T-helper 17 cell (primary cell): ENCODE data around the gene DDRGK1. TPM values are rescaled to one million over a fixed set of nuclear protein-coding genes. Genes with fewer than 3 reads are reported as not detected.

ENCODE experiments used
- ATAC-seq: fragments of 150-1000 bp; cut with Tn5 transposase; 2 replicates; pipeline ENCODE4 v1.10.0; 2021; ENCODE audit warnings: mild to moderate bottlenecking, moderate library complexity
- DNase-seq, 3 donors: peaks; one replicate each; pipeline versions ENCODE4 v3.0.0 to v3.0.0-alpha.2; 2020 to 2021
- H3K9me3 ChIP-seq: one replicate; pipeline ENCODE4 v1.7.0; 2013; ENCODE audit warnings: low read length, mild to moderate bottlenecking; ENCODE audit not compliant: control insufficient read depth, poor library complexity, severe bottlenecking
- H3K27ac Mint-ChIP-seq: one replicate; pipeline ENCODE4 v1.8.0; 2022; ENCODE audit warnings: mild to moderate bottlenecking, moderate library complexity, mixed read lengths
- H3K27me3 Mint-ChIP-seq: one replicate; pipeline ENCODE4 v1.8.0; 2022; ENCODE audit warnings: mixed read lengths
- H3K36me3 Mint-ChIP-seq: one replicate; pipeline ENCODE4 v1.8.0; 2022; ENCODE audit warnings: low read depth, mixed read lengths
- H3K4me1 Mint-ChIP-seq: one replicate; pipeline ENCODE4 v1.8.0; 2022; ENCODE audit warnings: mild to moderate bottlenecking, mixed read lengths
- H3K4me3 Mint-ChIP-seq: one replicate; pipeline ENCODE4 v1.8.0; 2022; ENCODE audit warnings: mild to moderate bottlenecking, moderate library complexity, mixed read lengths
- total RNA-seq, 4 donors: library from RNA in 2 of 4; stranded (reverse) in 2 of 4; gene quantifications; one replicate each; pipeline ENCODE4 v1.2.3 and lab custom pipeline; 2022 to 2026

Gene DDRGK1
- total RNA-seq, 2 donors from 2014 or later, result 43.7 to 45.6 TPM

DNA sequence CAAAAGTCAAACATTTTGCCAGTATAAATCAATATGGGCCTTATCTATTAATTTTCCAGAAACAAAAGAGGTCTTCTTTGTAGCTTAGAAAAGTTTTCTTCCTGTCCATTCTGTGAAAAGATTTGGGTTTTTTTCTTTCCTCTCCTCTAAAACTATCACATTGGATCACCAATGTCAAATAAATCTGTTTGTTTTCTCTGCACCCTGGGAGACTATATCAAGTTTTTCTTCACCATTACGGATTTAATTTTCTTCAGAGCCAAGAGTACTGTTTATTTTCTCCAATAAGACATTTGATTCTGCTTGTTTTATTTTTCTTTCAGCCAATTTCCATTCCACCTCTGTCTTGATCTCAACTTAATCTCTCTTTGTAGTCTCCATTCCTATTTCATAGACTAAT, 29.2 kb downstream of the DDRGK1 start:
- DNase-seq (no peak), ATAC-seq (no peak)
- Mint-ChIP-seq H3K4me1 (peaks cover 20% of the 10 kb centered on the region), H3K27ac (no peak overlapping the region), H3K4me3 (peak overlapping the region; percentile 31), H3K36me3 (no peaks in the 10 kb centered on the region), H3K27me3 (peaks cover 22% of the 10 kb centered on the region)
- H3K9me3 ChIP-seq, result no peaks in the 10 kb centered on the region

- no peak for DNase-seq
- Mint-ChIP-seq H3K4me3 (peak overlapping the region; percentile 90), H3K4me1 (peaks cover 20% of the 10 kb centered on the region), H3K27me3 (peaks cover 22% of the 10 kb centered on the region), H3K36me3 (no peaks in the 10 kb centered on the region), H3K27ac (no peak overlapping the region)
- H3K9me3 ChIP-seq, result no peaks in the 10 kb centered on the region
- ATAC-seq, result no peak
These were observed 29.8 kb downstream of the DDRGK1 start for GRCh38 chr20:3174442-3175261.

GRCh38 chr20:3173610-3174441, 30.7 kb downstream of the DDRGK1 start:
- H3K4me1 Mint-ChIP-seq, result peaks cover 23% of the 10 kb centered on the region
- H3K4me3 Mint-ChIP-seq, result peak overlapping the region; percentile 90
- peak overlapping the region; percentile 59 for H3K27ac Mint-ChIP-seq
- no peaks in the 10 kb centered on the region for H3K9me3 ChIP-seq
- peak; percentile 7 for ATAC-seq
- H3K27me3 Mint-ChIP-seq, result peaks cover 28% of the 10 kb centered on the region
- DNase-seq, result peak; percentile 87 to 92 (median 91)
- H3K36me3 Mint-ChIP-seq, result no peaks in the 10 kb centered on the region

DNA sequence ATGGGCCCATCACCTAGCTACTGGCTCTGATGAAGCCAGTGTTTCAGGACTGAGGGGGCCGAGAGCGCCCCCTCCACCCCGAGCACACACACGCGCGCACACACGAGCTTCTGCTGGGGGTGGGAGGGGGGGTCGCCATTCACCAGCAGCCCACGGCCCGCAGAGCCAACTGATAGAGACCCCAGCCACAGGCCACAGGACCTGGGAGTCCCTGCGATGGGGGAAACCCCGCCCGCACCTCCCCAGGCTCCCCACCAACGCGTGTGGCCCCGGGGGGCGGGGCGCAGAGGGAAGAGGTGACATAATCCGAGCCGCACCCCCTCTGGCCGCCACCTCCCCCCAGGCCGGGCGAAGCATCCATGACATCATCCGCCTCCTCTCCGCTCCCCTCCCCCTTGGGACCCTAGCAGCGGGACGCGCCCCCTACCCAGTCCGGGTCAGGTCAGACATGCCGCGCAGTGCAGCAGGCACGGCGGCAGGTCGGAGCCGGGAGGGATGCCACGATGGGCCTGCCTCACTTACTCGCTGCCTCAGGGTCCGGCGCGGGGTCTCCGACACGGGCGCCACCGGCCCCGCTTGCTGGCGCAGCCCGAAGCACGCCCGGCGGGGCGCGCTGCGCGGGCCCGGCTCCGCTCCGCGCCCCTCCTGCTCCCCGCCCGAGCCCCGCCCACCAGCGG, 31.4 kb downstream of the DDRGK1 start, which contains the start of gene LZTS3:
Gene LZTS3 (minus strand): TSS at position 617 of the 677 bp plus-strand sequence. CDS start 6,386 bp downstream, outside the sequence.
- DNase-seq (peak; percentile 89 to 90 (median 89)), ATAC-seq (peak; percentile 91)
- peak within 1 kb of the TSS; percentile 59 for H3K27ac Mint-ChIP-seq
- no peaks in the 10 kb centered on the region for H3K36me3 Mint-ChIP-seq
- H3K4me1 Mint-ChIP-seq, result peaks cover 27% of the 10 kb centered on the region
- H3K4me3 Mint-ChIP-seq, result peak within 1 kb of the TSS; percentile 90
- H3K9me3 ChIP-seq, result no peaks in the 10 kb centered on the region
- H3K27me3 Mint-ChIP-seq, result peaks cover 34% of the 10 kb centered on the region

- ATAC-seq, result no peak
- H3K4me3 Mint-ChIP-seq, result peak overlapping the region; percentile 87
- H3K9me3 ChIP-seq, result no peaks in the 10 kb centered on the region
- H3K4me1 Mint-ChIP-seq, result peaks cover 27% of the 10 kb centered on the region
- peak overlapping the region; percentile 9 for H3K27ac Mint-ChIP-seq
- peaks cover 38% of the 10 kb centered on the region for H3K27me3 Mint-ChIP-seq
- no peak for DNase-seq
- no peaks in the 10 kb centered on the region for H3K36me3 Mint-ChIP-seq
These were observed 32.2 kb downstream of the DDRGK1 start for GRCh38 chr20:3172126-3172932.

- H3K9me3 ChIP-seq, result no peaks in the 10 kb centered on the region
- H3K36me3 Mint-ChIP-seq, result no peaks in the 10 kb centered on the region
- peaks cover 40% of the 10 kb centered on the region for H3K27me3 Mint-ChIP-seq
- no peak for DNase-seq
- H3K4me3 Mint-ChIP-seq, result peak overlapping the region; percentile 28
- H3K27ac Mint-ChIP-seq, result no peak overlapping the region
- peaks cover 27% of the 10 kb centered on the region for H3K4me1 Mint-ChIP-seq
- ATAC-seq, result no peak
These were observed 32.9 kb downstream of the DDRGK1 start for GRCh38 chr20:3171391-3172125.

- Mint-ChIP-seq H3K4me1 (peaks cover 17% of the 10 kb centered on the region), H3K4me3 (no peak overlapping the region), H3K27ac (no peak overlapping the region), H3K27me3 (peaks cover 27% of the 10 kb centered on the region), H3K36me3 (no peaks in the 10 kb centered on the region)
- DNase-seq (no peak), ATAC-seq (no peak)
- H3K9me3 ChIP-seq, result no peaks in the 10 kb centered on the region
These were observed 35.5 kb downstream of the DDRGK1 start for GRCh38 chr20:3168829-3169590.

- Mint-ChIP-seq H3K27ac (no peak overlapping the region), H3K27me3 (peaks cover 27% of the 10 kb centered on the region), H3K36me3 (no peaks in the 10 kb centered on the region), H3K4me1 (peaks cover 15% of the 10 kb centered on the region), H3K4me3 (no peak overlapping the region)
- ATAC-seq (no peak), DNase-seq (no peak)
- H3K9me3 ChIP-seq, result no peaks in the 10 kb centered on the region
These were observed 36.2 kb downstream of the DDRGK1 start for GRCh38 chr20:3168079-3168828.

DNA sequence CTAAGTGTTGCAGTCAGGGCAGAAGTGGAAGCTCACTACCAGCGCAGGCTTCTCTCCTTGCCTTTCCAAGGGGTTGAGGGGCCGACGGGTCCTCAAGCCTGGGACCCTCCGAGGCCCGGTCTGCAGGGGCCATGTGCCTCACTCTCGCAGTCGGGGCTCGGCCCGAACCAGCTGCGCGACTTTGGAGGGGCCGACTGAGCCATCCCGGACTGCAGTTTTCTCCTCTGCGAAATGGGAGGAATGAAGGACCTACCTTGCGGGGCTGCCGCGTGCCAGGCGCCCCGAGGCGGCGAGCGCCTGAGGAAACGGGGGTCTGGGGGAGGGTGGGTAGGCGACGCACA, 36.8 kb downstream of the DDRGK1 start:
- Mint-ChIP-seq H3K27me3 (peaks cover 27% of the 10 kb centered on the region), H3K4me1 (peaks cover 14% of the 10 kb centered on the region), H3K36me3 (no peaks in the 10 kb centered on the region), H3K4me3 (no peak overlapping the region), H3K27ac (peak overlapping the region; percentile 65)
- H3K9me3 ChIP-seq, result no peaks in the 10 kb centered on the region
- ATAC-seq (no peak), DNase-seq (no peak)

- no peak for DNase-seq
- ATAC-seq, result no peak
- H3K4me1 Mint-ChIP-seq, result peaks cover 10% of the 10 kb centered on the region
- H3K36me3 Mint-ChIP-seq, result no peaks in the 10 kb centered on the region
- H3K27ac Mint-ChIP-seq, result peak overlapping the region; percentile 65
- H3K4me3 Mint-ChIP-seq, result no peak overlapping the region
- H3K9me3 ChIP-seq, result no peaks in the 10 kb centered on the region
- peaks cover 20% of the 10 kb centered on the region for H3K27me3 Mint-ChIP-seq
These were observed 37.6 kb downstream of the DDRGK1 start for GRCh38 chr20:3166913-3167342.

- H3K36me3 Mint-ChIP-seq, result no peaks in the 10 kb centered on the region
- H3K27ac Mint-ChIP-seq, result no peak overlapping the region
- no peaks in the 10 kb centered on the region for H3K9me3 ChIP-seq
- ATAC-seq (no peak), DNase-seq (no peak)
- peaks cover 18% of the 10 kb centered on the region for H3K27me3 Mint-ChIP-seq
- peaks cover 10% of the 10 kb centered on the region for H3K4me1 Mint-ChIP-seq
- H3K4me3 Mint-ChIP-seq, result no peak overlapping the region
These were observed 38.1 kb downstream of the DDRGK1 start for GRCh38 chr20:3166338-3166912.
